Measurements from ENCODE around the gene NDUFB7. TPM values are rescaled to one million over a fixed set of nuclear protein-coding genes. Genes with fewer than 3 reads are reported as not detected.

Gene NDUFB7
- total RNA-seq, 4 donors from 2014 or later = 119 to 543 (median 221) TPM

- intact Hi-C loops (cut with DNase I; ENCODE audit: low total_unique reads) = no loop called here
- TF ChIP-seq POLR2A (IDR thresholded peaks at IDR 0.05) = no peak
- no peak for TF ChIP-seq CTCF (IDR thresholded peaks at IDR 0.05)
- H3K27me3 ChIP-seq = no peaks in the 10 kb centered on the region
- no peak overlapping the region for H3K4me3 ChIP-seq
- no peaks in the 10 kb centered on the region for H3K4me1 ChIP-seq
- H3K36me3 ChIP-seq = no peaks in the 10 kb centered on the region
- H3K9me3 ChIP-seq = no peaks in the 10 kb centered on the region
- no peak overlapping the region for H3K27ac ChIP-seq
- no peak for DNase-seq
These were observed 30.9 kb downstream of the NDUFB7 start for GRCh38 chr19:14540741-14541525.

- H3K4me3 ChIP-seq = no peak overlapping the region
- TF ChIP-seq CTCF (IDR thresholded peaks at IDR 0.05) (no peak), POLR2A (IDR thresholded peaks at IDR 0.05) (no peak)
- H3K27ac ChIP-seq = peak overlapping the region in 1 of 2 donors; percentile 29
These were observed 34.8 kb downstream of the NDUFB7 start for GRCh38 chr19:14536926-14537692.

GRCh38 chr19:14533450-14533849 lies 38.4 kb downstream of the NDUFB7 start:
- DNase-seq = no peak

More at GRCh38 chr19:14536926-14537692, 34.8 kb downstream of the NDUFB7 start:
- no peaks in the 10 kb centered on the region for H3K4me1 ChIP-seq
- DNase-seq = peak; percentile 75 to 79
- H3K27me3 ChIP-seq = no peaks in the 10 kb centered on the region
- intact Hi-C loops (cut with DNase I; ENCODE audit: low total_unique reads) = no loop called here
- H3K36me3 ChIP-seq = no peaks in the 10 kb centered on the region
- H3K9me3 ChIP-seq = no peaks in the 10 kb centered on the region

GRCh38 chr19:14530506-14530905 lies 41.4 kb downstream of the NDUFB7 start:
- no peaks in the 10 kb centered on the region for H3K36me3 ChIP-seq
- TF ChIP-seq POLR2A (IDR thresholded peaks at IDR 0.05) = no peak
- no peak for TF ChIP-seq CTCF (IDR thresholded peaks at IDR 0.05)
- peak overlapping the region in 1 of 2 donors; percentile 96 for H3K27ac ChIP-seq
- no peak for DNase-seq
- H3K4me3 ChIP-seq = peak overlapping the region; percentile 80 to 85
- H3K9me3 ChIP-seq = no peaks in the 10 kb centered on the region
- H3K4me1 ChIP-seq = no peaks in the 10 kb centered on the region
- intact Hi-C loops (cut with DNase I; ENCODE audit: low total_unique reads) = no loop called here
- H3K27me3 ChIP-seq = no peaks in the 10 kb centered on the region

More at GRCh38 chr19:14533450-14533849, 38.4 kb downstream of the NDUFB7 start:
- TF ChIP-seq CTCF (IDR thresholded peaks at IDR 0.05) (no peak), POLR2A (IDR thresholded peaks at IDR 0.05) (no peak)
- Histone ChIP-seq H3K27me3 (no peaks in the 10 kb centered on the region), H3K27ac (no peak overlapping the region), H3K9me3 (no peaks in the 10 kb centered on the region), H3K4me1 (no peaks in the 10 kb centered on the region), H3K4me3 (no peak overlapping the region), H3K36me3 (no peaks in the 10 kb centered on the region)
- intact Hi-C loops (cut with DNase I; ENCODE audit: low total_unique reads) = no loop called here

GRCh38 chr19:14530005-14530348 lies 41.9 kb downstream of the NDUFB7 start:
- peak overlapping the region; percentile 96 to 98 for H3K27ac ChIP-seq
- no peaks in the 10 kb centered on the region for H3K4me1 ChIP-seq
- TF ChIP-seq CTCF (IDR thresholded peaks at IDR 0.05) (no peak), POLR2A (IDR thresholded peaks at IDR 0.05) (no peak)
- H3K36me3 ChIP-seq = no peaks in the 10 kb centered on the region
- no peaks in the 10 kb centered on the region for H3K27me3 ChIP-seq
- H3K4me3 ChIP-seq = peak overlapping the region; percentile 80 to 85
- H3K9me3 ChIP-seq = no peaks in the 10 kb centered on the region
- no peak for DNase-seq
- intact Hi-C loops (cut with DNase I; ENCODE audit: low total_unique reads) = no loop called here
